ENCODE measurements around the gene PDE10A.
"Not testable (repeated sequence)": the region's sequence is repeated elsewhere in the genome, so short reads cannot be mapped to it uniquely, and the experiment has no call there.

The PDE10A gene

DNA sequence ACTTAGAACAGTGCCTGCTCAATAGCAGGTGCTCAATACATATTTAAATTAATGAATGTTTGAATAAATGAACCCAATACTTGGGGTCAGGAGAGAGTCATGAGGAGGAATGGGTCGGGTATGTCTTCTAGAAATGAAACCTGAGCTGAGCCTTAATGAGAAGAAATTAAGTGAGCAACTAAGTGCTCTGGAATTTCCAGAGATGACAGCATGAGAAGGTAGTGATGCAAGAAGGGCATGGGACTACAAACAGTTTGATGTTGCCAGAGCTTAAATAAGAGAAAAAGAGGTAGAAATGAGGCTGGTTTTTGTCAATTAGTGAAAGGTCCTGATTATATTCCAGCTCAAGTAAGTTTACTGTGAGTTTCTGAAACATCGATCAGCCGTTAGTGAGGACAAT is 82.9 kb downstream of the PDE10A start:
- no peak for DNase-seq

DNA sequence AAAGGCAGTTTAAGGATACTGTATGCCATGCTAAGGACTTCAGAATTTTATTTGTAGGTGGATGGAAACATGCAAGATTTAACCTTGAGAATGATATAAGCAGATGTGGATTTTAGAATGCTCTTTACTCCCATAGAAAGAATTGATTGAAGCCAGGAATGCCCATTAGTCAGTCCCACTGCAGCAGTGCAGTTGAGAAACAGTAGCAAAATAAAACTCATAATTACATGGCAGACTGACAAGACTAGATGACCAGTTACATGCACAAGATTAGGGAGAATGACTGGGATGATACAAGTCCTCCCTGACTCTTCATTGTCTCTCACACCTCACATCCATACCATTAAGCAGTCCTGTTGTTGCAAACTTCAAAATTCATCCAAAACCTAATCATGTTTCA is 83.9 kb downstream of the PDE10A start:
- no peak for DNase-seq

DNA sequence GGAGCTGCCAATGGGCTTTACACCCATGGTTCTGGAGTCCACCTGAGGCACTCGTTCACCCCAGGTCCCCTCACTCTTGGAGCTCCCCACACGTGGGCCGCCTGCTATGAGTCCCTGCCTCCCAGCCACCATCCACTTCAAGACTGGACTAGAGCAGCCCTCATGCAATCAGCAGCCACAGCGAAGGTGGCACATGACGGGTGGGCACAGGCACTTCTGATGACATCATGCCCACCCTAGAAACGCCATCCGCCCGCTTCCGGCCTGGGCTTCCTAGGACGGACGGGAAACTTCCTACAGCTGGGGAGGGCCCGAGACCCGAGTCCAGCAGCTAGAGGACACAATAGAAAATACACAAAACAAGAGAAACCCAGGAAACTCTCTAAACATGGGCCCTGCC is 85.5 kb downstream of the PDE10A start:
- no peak for DNase-seq

DNA sequence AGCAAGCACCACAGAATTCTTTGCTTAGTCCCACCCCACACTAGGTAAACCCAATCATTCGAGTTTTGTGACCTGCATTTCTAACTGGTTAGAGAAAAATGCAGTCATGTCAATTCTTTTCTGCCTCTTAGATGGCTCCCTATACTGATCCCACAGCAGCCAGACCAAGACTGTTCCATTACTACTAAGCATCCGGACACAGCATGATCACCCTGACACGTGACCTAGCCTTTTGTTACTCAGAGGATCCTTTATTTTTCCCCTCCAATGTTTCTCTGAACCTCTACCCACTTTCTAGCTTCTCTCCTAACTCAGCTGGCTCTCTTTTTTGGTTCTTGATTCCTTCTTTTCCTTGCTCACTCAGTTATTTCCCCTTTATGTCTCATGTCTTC is 87.9 kb downstream of the PDE10A start:
- DNase-seq = no peak

DNA sequence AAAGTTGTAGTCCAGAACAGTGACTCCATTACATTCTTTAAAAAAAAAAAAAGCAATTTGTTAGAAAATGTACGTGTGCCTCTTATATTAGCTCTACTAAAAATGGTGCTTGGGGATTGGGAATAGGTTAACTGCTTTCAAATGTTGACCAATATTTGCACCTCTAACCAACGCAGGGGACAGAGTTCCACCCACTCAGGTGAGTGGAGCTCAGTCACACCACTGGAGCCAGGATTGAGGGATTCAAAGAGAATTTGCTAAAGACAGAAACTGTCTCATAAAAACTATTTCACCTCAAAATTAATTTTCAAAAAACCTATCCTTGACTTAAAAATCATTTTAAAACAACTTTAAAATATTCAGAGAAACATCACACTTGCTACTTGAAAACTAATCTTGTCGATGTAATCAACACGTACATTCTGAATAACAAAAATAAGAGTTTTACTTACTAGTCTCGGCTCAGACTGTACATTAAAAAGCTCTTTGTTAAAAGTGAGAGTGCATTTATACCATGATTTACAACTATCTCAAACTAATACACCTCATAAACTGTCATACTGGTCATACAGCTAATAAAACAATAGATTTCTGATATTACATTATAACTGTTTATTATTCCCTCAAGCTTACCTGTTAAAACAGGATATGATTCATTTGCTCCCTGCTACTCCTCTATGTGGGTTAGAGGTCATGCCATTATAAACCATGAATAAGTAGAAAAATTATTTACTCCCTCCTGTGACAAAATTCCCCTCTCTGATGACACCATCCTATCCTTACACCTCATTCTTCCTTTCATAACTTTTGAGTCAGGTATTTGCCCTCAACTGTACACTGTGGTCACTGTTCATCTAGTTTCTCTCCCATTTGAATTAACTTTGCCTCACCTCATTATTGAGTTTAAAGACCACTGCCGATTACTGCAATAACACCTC is 88.6 kb downstream of the PDE10A start:
- no peak for DNase-seq

DNA sequence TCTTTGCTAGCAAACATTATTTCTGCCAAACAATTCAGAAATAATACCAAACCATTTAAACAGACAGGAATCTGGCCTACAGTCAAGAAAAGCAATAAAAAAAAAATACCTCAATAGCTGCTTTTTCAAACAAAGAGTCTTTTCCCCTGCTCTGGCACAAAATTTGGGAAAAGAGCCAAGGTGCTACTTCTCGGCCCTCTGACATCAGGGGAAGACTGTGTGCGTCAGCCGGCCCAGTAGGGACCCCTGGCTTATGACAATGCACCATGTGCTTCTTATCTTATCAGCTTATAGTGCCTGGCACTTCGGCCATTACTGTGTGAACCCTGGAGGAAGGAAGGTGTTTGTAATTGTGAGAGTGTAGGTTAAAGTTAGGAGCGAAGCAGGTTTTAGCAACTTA is 89.4 kb downstream of the PDE10A start:
- DNase-seq = no peak

DNA sequence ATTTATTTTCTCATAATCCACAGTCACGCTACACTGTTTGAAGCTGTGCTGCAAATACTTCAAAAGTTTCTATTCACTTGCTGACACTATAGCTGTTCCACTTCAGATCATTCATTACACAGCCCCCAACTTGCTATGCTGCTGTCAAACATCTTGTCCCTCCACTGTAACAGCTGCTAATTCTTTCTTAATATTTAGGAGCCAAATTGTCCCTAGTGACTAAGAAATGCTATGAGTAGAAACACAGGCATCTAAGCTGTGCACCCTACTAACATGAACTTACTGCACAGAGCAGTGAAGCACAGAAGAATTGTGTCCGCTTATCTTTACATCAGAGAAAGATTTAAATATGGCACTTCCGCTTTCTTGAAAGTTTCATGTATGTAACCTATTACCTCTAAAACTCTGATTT is 91.3 kb downstream of the PDE10A start:
- no peak for DNase-seq

DNA sequence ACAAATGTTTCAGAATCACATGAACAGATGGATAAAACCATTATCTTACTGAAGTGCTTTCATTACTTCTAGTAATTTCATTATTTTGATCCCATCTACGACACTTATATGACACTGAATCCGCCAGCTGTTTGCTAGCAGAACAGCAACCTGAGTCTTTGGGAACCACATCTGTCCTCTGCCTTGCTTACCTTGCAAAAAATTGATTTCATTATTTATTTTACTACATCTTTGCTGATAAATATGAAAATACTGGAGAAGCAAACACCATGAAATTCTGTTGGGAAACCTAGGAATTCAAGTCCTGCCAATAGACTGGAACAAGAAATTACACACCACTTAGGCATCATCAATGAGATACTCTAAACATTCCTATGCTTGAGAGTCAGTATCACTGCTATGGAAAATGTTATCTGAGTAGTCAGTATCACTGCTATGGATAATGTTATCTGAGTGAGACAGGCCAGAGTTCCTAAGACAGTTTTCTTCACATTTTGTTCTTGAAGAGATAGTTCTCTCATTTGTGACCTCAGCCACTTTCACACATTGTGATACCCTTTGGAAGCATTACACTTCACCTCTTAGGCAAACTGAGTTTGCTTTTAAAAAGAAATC is 91.9 kb downstream of the PDE10A start:
- no peak for DNase-seq

DNA sequence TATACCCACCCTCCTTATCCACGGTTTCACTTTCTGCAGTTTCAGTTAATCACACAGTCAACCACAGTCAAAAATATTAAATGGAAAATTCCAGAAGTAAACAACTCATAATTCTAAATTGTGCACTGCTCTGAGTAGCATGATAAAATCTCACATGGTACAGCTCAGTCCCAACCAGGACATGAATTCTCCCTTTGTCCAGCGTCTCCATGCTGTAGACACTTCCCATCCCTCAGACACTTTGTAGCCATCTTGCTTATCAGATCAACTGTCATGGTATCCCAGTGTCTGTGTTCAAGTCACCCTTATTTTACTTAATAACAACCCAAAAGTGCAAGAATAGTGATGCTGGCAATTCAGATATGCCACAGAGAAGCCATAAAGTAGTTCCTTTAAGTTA is 94.7 kb downstream of the PDE10A start:
- no peak for DNase-seq

DNA sequence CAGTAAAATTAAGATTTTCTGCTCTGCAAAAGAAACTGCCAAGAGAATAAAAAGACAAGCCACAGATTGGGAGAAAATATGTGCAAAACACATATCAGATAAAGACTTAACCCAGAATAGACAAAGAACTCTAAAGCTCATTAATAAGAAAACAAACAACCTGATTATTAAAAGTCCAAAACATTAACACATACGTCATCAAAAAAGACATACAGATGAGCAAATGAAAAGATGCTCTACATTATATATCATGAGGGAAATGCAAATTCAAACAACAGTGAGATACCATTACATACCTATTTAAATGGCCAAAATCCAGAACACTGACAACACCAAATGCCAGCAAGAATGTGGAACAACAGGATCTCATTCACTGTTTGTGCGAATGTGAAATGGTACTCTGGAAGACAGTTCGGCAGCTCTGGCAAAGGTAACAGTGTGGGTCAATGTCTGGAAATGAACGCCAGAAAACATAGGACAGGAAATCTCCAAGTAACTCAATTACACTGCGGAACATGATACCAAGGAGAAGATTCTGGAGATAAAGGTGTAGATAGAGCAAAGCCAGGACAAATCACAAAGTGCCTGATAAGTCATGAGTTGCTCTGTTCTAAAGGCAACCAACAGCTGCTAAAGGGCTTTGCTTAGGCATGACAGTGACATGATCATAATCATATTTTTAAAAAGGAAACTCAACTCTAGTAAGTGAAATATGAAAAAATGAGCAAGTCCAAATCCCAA is 96.8 kb downstream of the PDE10A start:
- DNase-seq = no peak

DNA sequence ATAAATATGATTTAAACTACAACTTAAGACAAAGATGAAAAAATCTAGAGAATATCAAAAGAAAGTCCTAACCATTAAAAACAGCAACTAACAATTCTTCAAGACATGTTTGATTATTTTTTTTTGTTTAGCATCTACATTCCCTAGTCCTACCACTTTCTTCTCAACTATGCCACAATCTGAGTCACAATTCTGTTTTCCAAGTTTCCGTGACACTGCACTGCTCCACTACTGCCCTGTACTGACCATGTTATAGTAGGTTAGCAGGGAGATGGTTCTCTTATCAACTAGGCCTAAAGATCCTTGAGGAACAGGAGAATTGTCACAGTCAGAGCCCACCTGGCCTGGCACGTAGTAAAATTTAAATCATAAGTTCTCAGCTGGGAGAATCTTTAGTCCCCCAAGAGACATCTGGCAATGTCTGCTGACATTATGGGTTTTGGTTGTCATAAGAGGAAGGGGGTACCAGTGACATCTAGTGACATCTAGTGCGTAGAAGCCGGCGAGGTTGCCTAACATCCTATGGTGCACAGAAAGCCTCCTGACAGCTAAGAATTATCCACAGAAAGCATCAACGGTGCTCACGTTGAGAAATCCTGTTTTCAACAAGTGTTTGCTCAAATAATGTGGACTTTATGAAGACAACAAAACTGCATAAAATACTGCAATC is 100.5 kb downstream of the PDE10A start:
- DNase-seq = no peak

DNA sequence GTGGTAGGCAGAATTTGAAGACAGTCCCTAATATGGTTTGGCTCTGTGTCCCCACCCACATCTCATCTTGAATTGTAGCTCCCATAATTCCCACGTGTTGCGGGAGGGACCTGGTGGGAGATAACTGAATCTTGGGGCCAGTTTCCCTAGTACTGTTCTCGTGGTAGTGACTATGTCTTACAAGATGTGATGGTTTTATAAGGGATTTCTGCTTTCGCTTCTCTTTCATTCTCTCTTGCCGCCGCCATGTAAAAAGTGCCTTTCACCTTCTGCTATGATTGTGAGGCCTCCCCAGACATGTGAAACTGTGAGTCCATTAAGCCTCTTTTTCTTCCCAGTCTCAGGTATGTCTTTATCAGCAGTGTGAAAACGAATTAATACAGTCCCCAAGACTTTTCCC is 103.4 kb downstream of the PDE10A start:
- DNase-seq = no peak

DNA sequence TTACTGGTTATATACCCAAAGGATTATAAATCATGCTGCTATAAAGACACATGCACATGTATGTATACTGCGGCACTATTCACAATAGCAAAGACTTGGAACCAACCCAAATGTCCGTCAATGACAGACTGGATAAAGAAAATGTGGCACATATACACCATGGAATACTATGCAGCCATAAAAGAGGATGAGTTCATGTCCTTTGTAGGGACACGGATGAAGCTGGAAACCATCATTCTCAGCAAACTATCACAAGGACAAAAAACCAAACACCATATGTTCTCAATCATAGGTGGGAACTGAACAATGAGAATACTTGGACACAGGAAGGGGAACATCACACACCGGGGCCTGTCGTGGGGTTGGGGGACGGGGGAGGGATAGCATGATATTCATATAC is 104.9 kb downstream of the PDE10A start:
- DNase-seq = not testable (repeated sequence)

DNA sequence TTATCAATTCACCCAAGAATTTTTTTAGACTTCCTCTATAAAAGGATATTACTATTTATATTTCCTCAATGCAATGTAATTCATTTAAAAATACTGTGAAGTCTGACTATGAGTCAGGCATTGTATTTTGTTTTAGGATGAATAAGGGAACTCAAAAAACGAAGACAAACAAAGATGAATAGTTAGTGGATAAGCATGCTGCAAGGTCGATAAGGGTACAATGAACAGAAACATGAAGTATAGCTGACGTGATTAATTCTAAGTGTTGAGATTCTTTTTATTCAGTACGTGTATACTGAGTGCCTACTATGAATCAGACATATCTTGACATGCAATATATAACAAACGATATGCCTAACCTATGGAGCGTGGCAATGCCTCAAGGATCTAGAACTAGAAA is 105.4 kb downstream of the PDE10A start:
- no peak for DNase-seq

DNA sequence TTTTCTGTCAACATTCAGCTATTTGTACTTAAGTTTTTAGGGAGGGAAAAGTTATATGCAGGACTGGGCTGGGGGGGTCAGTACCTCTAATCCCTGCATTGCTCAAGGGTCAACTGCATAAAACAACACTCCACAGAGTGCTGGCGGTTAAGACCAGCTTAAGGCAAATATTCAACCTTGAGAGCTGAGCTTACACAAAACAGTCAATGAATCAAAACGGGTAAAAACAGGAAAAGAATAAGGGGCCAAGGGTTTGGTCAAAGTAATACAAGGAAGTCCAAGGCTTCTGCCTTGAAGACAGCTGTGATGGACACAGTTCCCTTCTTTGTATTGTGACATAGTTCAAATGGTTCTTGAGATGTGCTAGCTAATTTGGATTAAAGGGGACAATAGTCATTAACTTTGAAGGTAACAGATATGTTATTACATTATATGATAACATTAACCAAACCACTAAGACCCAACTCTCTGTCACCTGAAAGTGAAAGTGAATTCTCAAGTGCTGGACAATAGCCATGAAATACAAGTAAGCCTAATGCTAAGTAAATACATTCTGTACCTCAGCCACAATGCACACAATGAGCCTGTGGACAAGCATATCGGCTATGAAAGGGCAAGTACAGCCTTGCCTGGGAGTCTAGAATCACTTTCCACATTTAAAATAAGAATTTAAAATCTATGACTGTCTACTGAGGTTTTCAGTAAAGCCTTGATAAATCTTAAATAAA is 106.8 kb downstream of the PDE10A start:
- no peak for DNase-seq

DNA sequence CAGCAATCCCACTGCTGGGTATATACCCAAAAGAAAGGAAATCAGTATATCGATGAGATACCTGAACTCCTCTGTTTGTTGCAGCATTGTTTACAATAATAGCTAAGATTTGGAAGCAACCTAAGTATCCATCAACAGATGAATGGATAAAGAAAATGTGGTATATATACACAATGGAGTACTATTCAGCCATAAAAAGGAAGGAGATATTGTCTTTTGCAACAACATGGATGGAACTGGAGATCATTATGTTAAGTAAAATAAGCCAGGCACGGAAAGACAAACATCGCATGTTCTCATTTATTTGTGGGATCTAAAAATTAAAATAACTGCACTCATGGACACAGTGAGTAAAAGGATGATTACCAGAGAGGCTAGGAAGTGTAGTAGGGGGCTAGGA is 108.4 kb downstream of the PDE10A start:
- DNase-seq = not testable (repeated sequence)

DNA sequence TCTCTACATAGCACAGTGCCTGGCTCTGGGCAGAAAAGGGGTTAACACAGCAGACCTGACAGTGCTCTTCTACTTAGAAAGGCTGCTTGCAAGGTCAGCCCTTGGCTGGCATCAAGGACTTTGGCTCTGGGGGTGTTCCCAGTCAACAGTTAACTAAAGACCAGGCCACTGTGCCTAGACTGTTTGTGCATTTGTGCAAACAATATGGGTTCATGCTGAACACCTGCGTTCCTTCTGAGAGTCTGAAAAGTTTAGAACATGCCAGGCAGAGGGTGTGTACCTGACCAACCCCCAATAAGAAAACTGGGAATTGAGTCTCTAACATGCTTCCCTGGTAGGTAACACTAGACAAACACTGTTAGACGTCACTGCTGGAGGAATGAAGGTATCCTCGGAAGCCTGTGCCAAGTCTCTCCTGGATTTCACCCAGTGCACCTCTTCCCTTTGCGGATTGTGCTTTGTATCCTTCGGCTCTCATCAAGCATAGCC is 110.7 kb downstream of the PDE10A start:
- DNase-seq = no peak

DNA sequence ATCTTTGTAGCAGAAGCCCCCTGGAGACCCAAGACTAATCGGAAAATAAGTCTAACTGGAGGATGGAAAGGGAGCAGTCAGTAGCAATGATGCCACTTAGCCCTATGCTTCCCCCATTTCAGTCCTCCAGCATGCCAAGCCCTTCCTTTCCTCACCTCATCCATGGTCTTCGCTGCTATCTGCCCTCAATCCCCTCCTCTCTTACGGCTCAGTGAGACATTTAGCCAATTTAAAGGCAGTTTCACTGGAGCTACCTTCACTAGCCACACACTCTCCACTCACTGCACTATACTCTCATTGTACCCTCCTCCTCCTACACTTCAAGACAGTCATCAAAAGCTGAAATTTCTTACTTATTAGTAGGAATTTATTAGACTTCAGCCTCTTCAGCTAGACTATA is 111.2 kb downstream of the PDE10A start:
- no peak for DNase-seq

DNA sequence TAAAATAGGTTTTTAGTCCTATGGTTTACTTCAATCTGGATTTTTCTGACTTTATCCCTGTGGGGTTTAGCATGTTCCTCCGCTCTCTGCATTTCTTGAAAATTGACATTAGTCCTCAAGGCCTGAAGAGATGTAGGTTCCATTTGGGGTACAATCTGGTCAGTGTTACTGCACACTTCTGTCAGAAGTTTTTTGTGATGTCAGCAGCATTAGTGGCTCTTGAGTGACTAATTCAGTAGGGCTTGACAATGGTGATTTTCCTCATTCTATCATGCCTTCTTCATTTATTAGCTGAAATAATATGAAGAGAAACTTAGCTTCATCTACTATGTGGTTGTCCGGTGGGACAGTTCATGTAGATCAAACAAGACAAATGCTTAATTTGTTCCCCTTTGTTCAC is 114.6 kb downstream of the PDE10A start:
- no peak for DNase-seq

DNA sequence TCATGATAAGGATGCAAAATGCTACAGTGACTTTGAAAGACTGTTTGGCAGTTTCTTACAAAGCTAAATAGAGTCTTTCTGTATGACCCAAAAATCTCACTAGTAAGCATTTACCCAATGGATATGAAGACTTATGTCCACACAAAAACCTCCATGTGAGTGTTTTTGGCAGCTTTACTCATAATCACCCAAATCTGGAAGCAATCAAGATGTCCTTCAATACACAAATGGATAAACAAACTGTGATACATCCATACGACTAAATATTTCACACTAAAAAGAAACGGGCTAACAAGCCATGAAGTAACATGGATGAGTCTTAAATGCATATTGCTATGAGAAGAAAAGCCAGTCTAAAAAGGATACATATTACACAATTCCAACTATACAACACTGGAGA is 117.2 kb downstream of the PDE10A start:
- no peak for DNase-seq

DNA sequence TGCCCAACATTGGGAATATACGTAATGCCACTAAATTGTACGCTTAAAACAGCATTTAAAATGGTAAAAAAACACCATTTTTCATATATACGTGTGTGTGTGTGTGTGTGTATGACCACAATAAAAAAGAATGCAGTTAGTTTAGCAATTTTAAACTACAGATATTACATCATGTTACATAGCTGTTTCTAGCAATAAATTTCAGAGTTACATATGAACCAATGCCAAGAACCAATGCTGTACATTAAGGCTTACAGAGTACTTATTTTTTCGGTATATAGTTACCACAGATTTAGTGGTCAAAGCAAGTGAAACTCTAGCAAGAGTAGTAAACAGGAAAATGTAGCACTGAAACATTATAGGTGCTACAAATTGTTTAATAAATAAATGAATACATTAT is 119.3 kb downstream of the PDE10A start:
- DNase-seq = no peak

DNA sequence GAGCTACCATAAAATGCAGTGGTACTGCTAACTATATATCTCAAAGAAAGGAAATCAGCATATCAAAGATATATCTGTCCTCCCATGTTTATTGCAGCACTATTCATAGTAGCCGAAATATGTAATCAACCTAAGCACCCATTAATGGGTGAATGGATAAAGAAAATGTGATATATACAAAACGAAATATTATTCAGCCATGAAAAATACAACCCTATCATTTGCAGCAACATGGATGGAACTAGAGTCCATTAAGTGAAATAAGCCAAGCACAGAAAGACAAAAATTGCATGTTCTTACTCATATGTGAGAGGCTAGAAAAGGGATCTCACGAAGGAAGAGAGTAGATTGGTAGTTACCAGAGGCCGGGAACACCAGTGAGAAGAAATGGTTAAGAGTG is 126.1 kb downstream of the PDE10A start:
- no peak for DNase-seq
